Endothelial cell (in vitro differentiated cells): ENCODE results near the gene SSRP1. TPM values are rescaled to one million over a fixed set of nuclear protein-coding genes. Genes with fewer than 3 reads are reported as not detected.

Source experiments
- DNase-seq: peaks from one replicate; pipeline ENCODE4 v3.0.0; 2021; ENCODE audit warnings: low spot score
- H3K27ac Mint-ChIP-seq: one replicate; pipeline ENCODE4 v1.8.0; 2021; ENCODE audit warnings: mixed read lengths, inconsistent platforms; ENCODE audit not compliant: unreplicated experiment
- H3K27me3 Mint-ChIP-seq: one replicate; pipeline ENCODE4 v1.8.0; 2021; ENCODE audit warnings: mild to moderate bottlenecking, moderate library complexity, mixed read lengths, inconsistent platforms; ENCODE audit not compliant: unreplicated experiment
- H3K36me3 Mint-ChIP-seq: one replicate; pipeline ENCODE4 v1.8.0; 2021; ENCODE audit warnings: mild to moderate bottlenecking, low read depth, mixed read lengths, inconsistent platforms; ENCODE audit not compliant: unreplicated experiment
- H3K4me1 Mint-ChIP-seq: one replicate; pipeline ENCODE4 v1.8.0; 2021; ENCODE audit warnings: mild to moderate bottlenecking, mixed read lengths, inconsistent platforms; ENCODE audit not compliant: unreplicated experiment
- H3K4me3 Mint-ChIP-seq: one replicate; pipeline ENCODE4 v1.8.0; 2021; ENCODE audit warnings: mild to moderate bottlenecking, mixed read lengths, inconsistent platforms; ENCODE audit not compliant: unreplicated experiment
- H3K9me3 Mint-ChIP-seq: one replicate; pipeline ENCODE4 v1.8.0; 2021; ENCODE audit warnings: mixed read lengths, inconsistent platforms; ENCODE audit not compliant: unreplicated experiment
- total RNA-seq: library from RNA; stranded (reverse); fragmentation: NEBNext Ultra II Directional; extraction: Animal tissue kit (Norgen Biotek cat#: 25700); gene quantifications from one replicate; pipeline ENCODE4 v1.2.1, GENCODE V29; 2021; ENCODE audit not compliant: unreplicated experiment
- TF ChIP-seq, protein P1 (sequence below): fragments of 200-600 bp; sonication (generic); IDR thresholded peaks from one replicate; pipeline ENCODE4 v1.5.0; 2021; ENCODE audit warnings: antibody characterized with exemption; ENCODE audit not compliant: unreplicated experiment

Gene SSRP1
- total RNA-seq, 1 donor from 2014 or later: 134 TPM

DNA sequence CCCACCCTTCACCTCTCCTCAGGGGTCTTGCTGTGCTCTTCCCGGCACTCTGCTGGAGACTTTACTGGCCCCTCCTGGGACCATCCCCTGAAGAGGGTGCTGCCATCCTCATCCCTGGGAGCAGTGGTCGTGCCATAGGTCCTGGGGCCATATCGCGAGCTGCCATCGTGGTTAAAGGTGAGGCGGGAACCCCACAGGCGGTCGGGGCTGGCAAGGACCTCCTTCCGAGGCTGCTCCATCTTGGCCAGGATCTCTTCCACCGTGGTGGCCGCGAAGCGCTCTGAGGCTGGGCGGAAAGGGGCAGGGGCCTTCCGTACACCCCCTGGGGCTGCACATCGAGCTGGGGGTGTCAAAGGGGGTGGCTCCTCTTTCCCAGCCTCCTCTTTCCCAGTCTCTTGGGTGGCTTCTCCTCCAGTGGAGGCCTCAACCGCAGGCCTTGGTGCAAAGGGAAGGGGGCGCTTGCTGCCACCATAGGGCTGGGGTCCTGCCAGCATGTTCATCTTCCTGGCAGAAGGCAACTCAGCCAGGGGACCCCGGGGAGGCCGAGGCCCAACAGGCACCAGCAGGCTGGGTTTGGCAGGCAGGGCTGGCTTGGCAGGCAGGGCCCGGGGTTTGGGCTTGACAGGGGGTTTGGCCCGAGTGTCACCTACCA is 15.5 kb downstream of the SSRP1 start:
- Mint-ChIP-seq H3K27ac (no peak overlapping the region), H3K36me3 (peaks cover 22% of the 10 kb centered on the region), H3K4me3 (peak overlapping the region; percentile 70), H3K27me3 (peaks cover 16% of the 10 kb centered on the region), H3K9me3 (no peaks in the 10 kb centered on the region), H3K4me1 (peaks cover 38% of the 10 kb centered on the region)
- no peak for DNase-seq
- TF ChIP-seq, protein P1, sequence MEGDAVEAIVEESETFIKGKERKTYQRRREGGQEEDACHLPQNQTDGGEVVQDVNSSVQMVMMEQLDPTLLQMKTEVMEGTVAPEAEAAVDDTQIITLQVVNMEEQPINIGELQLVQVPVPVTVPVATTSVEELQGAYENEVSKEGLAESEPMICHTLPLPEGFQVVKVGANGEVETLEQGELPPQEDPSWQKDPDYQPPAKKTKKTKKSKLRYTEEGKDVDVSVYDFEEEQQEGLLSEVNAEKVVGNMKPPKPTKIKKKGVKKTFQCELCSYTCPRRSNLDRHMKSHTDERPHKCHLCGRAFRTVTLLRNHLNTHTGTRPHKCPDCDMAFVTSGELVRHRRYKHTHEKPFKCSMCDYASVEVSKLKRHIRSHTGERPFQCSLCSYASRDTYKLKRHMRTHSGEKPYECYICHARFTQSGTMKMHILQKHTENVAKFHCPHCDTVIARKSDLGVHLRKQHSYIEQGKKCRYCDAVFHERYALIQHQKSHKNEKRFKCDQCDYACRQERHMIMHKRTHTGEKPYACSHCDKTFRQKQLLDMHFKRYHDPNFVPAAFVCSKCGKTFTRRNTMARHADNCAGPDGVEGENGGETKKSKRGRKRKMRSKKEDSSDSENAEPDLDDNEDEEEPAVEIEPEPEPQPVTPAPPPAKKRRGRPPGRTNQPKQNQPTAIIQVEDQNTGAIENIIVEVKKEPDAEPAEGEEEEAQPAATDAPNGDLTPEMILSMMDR: no peak

DNA sequence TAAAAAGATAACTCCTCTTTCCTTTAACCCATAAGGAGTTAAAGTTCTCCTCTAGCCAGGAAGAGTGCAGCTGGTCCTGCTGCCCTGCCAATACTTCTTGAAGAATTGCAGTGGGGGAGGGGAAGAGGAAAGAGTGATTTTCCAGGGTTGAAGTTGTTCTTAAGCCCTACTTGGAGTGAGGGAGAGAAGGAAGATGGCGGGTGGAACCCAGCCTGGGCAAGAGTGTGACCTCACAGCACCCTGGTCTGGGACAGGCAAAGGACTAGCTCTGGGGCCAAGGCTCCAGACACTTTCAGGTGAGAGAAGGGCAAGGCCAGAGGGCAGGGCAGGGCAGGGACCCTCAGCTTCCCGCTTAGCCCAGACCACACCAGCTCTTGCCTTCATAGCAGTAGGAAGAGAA is 17.5 kb downstream of the SSRP1 start:
- Mint-ChIP-seq H3K36me3 (peaks cover 26% of the 10 kb centered on the region), H3K27ac (peak overlapping the region; percentile 21), H3K4me1 (peaks cover 33% of the 10 kb centered on the region), H3K27me3 (peaks cover 8% of the 10 kb centered on the region), H3K4me3 (peak overlapping the region; percentile 10), H3K9me3 (no peaks in the 10 kb centered on the region)
- no peak for DNase-seq
- TF ChIP-seq, protein P1: no peak

DNA sequence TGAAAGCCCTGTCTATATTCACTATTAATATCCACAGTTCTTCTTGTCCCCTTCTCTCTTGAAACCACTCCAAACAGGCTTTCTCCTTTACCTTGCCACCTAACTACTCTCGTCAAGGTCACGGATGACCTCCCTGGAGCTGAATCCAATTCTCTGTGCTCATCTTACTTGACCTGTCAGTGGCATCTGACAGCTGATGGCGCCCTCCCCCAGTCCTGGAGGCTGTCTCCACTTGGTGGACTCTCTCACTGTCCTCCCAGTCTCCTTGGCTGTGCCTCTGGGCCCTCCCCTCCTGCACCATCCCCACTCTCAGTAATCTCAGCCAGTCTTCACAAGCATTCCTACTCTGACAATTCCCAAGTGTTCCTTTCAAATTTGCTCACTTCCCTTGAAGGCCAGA is 19.7 kb downstream of the SSRP1 start:
- Mint-ChIP-seq H3K27me3 (peaks cover 2% of the 10 kb centered on the region), H3K4me3 (no peak overlapping the region), H3K4me1 (peaks cover 18% of the 10 kb centered on the region), H3K36me3 (peaks cover 29% of the 10 kb centered on the region), H3K9me3 (no peaks in the 10 kb centered on the region), H3K27ac (no peak overlapping the region)
- TF ChIP-seq, protein P1: no peak
- DNase-seq: no peak

- DNase-seq: peak; percentile 48
- Mint-ChIP-seq H3K36me3 (peaks cover 27% of the 10 kb centered on the region), H3K9me3 (no peaks in the 10 kb centered on the region), H3K4me3 (no peak overlapping the region), H3K27me3 (peaks cover 2% of the 10 kb centered on the region), H3K27ac (no peak overlapping the region), H3K4me1 (peaks cover 17% of the 10 kb centered on the region)
- TF ChIP-seq, protein P1: no peak
These were observed 20.2 kb downstream of the SSRP1 start for GRCh38 chr11:57315491-57315890.

DNA sequence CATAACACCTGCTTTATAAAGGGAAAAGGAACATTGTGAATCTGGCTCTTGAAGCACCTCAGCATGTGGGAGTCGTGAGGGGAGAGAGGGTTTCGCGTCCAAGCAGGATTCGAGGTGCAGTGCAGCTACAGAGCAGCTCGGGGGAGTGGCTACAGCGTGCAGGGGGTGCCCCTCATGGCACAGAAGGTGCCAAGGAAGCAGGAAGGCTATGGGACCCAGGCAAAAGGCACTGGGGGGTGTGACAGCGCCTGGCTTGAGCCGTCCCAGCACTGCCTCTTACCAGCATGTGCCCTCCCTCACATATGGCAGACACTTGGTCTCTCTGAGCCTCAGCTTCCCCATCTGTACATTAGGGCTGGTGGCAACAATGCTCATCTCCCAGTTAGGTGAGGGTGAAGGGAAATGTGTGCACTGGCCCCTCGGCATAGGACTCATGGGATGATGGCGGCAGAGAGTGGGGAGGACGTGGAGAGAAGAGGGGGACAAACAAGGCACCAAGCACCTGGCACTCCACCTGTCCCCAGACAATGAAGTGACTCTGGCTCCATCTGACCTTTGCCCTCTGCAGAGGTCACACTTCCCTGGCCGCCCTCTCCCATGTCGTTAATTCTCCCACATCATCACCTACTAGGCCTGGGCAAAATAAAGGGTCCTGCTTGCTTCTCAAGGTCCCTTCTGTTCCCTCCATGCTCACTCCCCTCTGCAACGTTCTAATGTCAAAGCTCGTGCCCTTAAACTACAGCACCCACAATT is 21.3 kb downstream of the SSRP1 start:
- Mint-ChIP-seq H3K27ac (no peak overlapping the region), H3K4me3 (peak overlapping the region; percentile 56), H3K4me1 (peaks cover 20% of the 10 kb centered on the region), H3K9me3 (no peaks in the 10 kb centered on the region), H3K36me3 (peaks cover 37% of the 10 kb centered on the region), H3K27me3 (peaks cover 5% of the 10 kb centered on the region)
- DNase-seq: no peak
- TF ChIP-seq, protein P1: no peak
